Gastrocnemius medialis (tissue), 4 donors: ENCODE measurements around the gene PLCB1.

Source experiments
- CTCF ChIP-seq, 5 experiments: fragments of 450-650 bp in 3 of 5; fragments of 200-600 bp in 2 of 5; sonication (generic) in 2 of 5; IDR thresholded peaks in 4 of 5; conservative IDR thresholded peaks in 1 of 5; 1 replicate in 4 of 5; 2 replicates in 1 of 5; pipeline ENCODE4 v1.5.1; 2016 to 2019; ENCODE audit warnings: antibody characterized with exemption in 5 of 5, mild to moderate bottlenecking in 3 of 5, moderate library complexity in 3 of 5
- POLR2A ChIP-seq, 2 donors: fragments of 450-650 bp; IDR thresholded peaks; one replicate each; pipeline ENCODE4 v1.6.1; 2017; ENCODE audit warnings: antibody characterized with exemption in 2 of 2, mild to moderate bottlenecking in 2 of 2, moderate library complexity in 2 of 2

GRCh38 chr20:8121666-8122065, 10.4 kb upstream of the PLCB1 start:
- TF ChIP-seq CTCF (IDR thresholded peaks at IDR 0.05 in 4 of 5, conservative IDR thresholded peaks at IDR 0.05 in 1 of 5) = no peak
- no peak for TF ChIP-seq POLR2A (IDR thresholded peaks at IDR 0.05)
